ENCODE data around the gene AKT2.

The AKT2 gene

GRCh38 chr19:40271706-40272105 is 13.4 kb downstream of the AKT2 start:
- DNase-seq: no peak

- no peak for DNase-seq
Measured at GRCh38 chr19:40270362-40271089, 14.6 kb downstream of the AKT2 start.

- no peak for DNase-seq
Measured at GRCh38 chr19:40269216-40269940, 15.8 kb downstream of the AKT2 start.

- peak; percentile 11 to 33 for DNase-seq
Measured at GRCh38 chr19:40267601-40267997, 17.5 kb downstream of the AKT2 start.

DNA sequence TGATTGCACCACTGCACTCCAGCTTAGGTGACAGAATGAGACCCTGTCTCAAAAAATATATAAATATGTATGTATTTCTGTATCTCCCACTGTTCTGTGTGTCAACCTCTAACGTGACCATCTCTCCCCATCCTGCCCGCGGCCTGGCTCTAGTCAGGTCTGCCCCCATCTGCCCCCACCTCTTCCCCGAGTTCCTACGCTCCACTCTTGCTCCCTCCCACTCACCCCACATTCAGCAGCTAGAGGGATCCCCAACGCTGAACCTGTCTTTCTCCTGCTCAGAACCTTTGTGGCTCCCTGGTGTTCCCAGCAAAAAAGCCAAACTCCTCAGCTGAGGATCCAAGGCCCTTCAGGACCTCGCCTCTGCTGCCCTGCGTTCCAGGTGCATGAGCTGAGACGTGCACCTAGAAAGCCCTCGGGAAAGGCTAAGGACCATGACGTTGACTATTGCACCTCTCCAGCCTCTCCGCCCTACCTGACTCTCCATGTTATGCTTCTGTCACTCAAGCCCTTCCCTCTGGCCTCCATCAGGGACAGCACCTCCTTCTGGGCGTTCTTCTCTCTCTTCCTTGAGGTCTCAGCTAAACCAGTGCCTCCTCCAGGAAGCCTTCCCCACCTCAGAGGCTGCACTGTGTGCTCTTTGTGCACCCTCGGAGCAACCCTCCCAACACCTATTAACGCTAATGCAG is 18.1 kb downstream of the AKT2 start:
- DNase-seq: no peak

DNA sequence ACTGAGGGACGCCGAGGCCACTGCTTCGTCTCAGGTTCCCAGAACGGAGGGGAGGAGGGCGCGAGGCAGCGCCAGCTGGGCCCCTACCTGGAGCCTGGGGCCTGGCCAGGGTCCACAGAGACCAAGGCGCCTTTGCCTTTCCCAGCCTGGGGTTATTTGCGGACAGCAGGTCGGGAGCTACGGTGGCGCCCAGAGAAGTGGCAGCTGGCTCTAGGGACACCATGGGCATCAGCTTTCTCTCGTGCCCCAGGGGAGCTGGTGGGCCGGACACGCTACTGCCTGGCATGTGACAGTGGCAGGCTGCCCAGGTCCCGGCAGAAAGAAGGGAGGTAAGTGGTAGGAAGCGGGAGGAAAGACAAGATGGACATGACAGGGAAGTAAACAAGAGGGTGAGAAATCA is 19.0 kb downstream of the AKT2 start:
- no peak for DNase-seq

DNA sequence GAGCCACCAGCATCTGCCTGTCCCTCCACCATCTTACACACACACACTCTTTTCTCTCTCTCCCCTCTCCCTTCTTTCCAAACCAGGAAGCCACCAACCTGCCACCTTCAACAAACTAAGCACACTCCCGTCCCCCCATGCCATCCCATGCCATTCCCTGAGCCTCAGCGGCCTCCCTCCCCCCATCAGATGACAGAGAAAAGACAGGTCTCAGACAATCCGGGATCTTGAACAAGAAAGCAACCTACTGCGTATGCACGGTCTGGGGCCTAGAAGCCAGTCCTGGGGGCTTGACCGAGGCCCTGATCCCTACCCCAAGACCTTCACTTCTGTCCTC is 19.4 kb downstream of the AKT2 start:
- DNase-seq: no peak

DNA sequence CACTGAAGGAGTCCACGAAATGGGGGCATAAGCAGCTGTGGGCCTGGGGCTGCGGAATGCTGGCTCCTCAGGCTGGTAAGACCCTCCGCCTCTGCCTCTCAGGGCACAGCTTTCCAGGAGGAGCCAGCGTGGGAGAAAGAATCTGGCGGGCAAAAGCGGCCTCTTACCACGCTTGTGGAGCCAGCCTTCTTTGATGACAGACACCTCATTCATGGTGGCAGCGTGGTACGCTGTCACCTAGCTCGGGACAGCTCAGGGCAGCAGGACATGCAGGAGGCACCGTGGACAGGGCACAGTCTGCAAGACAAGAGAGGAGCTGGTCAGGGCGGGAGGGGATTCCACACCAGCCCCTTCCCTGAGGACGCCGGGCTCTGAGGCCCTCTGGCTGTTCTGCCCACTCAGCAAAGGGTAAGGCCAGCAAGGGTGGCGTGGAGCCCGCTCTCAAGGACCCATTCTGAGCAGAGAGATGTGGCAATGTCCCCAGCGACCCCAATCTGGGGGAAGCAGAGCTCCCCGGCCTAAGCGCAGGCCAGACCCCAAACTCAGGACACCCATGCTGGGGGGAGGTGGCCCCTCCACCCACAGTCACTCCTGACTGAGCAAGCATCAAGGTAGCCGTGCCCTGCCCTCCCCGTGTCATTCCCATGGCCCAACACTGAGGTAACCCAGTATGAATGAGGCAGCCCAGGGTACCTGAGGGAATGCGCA is 19.9 kb downstream of the AKT2 start:
- DNase-seq: no peak

DNA sequence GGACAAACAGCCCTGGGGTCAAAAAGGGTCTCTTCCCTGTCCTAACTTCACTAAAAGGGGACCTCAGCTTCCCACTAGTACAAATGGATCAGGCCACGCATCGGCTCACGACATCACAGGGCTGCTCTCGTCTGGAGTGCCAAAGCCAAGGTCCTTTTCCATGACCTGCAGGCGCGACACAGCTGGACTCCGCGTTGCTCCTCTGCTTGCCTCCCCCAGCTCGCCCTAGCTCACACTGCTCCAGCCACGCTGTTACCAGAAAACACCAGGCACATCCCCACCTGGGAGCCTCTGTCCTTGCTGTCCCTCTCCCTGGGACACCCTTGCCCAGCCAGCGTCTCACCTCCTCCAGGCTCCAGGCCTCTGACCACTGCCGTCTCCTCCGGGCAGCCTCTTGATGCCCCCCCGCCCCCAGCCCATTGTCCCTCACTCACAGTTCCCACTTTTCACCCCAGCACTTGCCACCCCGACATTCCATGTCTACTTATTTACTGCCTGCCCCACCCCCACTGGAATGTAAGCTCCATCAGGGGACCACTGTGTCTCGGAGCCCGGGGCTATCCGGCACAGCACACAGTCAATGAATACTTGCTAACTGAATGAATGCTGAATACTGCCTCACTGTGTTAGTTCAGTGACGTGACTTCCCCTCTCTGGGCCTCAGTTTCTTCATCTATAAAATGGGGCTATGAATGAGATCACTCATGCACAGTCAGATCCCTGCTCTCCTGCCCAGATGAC is 20.7 kb downstream of the AKT2 start:
- DNase-seq: no peak

DNA sequence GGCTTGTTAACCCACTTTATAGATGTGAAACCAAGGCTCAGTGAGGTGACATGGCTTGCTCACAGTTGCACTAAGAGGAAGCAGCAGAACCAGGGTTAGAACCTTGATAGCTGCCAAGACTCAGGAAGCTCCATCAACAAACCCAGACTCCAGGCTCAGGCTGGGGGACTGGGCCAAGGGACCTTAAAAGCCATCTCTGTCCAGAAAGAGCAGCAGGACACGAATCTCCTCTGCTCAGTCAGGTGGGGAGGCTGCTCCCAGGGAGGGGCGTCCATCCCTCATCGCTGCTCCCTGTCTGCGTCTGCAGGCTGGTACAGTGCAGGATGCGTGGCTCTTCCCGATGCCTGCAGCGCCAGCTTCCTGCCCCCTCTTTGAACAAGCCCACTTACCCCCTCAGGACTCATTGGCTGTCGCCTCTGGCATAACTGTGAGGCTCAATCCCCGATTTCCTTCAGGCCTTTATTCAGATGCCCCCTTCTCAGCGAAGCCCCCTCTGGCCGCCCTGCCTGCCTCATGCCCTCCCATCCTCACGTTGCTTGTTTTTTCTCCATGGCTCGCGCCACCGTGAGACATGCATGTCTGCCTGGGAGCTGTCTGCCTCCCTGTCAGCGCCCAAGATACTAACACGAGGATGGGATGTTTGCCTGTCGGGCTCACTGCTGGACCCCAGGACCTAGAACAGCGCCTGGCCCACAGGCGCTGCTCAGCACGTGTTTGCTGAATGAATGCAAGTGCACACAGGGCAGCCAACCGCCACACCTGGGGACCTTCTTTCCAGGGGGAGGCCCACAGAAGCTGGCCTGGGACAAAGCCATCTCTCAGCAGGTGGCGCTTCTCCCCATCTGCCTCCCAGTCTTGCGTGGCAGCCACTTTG is 21.5 kb downstream of the AKT2 start:
- no peak for DNase-seq

- DNase-seq: no peak
Measured at GRCh38 chr19:40262422-40262821, 22.7 kb downstream of the AKT2 start.

DNA sequence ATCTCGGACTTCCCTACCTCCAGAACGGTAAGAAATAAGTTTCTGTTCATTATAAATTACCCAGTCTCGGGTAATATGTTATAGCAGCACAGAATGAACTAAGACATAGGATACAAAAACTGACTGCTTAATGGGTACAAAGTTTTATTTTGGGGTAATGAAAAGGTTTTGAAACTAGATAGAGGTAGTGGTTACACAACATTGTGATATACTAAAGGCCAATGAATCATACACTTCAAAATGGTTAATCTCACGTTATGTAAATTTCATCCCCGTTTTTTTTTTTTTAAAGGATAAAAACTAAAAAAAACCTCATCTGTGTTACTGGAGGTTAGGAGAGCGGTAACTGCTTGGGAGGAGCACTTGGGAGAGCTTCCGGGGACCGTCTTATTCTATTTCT is 23.5 kb downstream of the AKT2 start:
- DNase-seq: no peak

- DNase-seq: no peak
Measured at GRCh38 chr19:40257096-40257517, 28.0 kb downstream of the AKT2 start.

DNA sequence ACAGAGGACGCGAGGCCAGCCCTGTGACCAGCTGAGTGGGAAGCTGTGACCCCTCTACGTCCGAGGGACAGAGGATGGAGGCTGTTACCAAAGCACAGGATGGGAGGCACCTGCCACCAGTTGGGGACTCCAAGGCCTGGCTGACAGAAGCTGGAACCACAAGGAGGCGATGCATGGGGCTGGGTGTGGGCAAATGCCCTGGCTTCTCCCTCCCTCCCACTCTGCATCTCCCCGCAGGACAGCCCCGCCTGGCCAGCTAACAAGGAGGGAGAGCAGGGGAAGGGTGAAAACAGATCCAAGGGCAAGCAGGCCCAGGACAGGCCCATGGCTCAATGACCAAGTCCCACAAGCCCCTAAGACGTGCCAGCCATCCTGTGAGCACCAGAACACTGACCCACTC is 28.6 kb downstream of the AKT2 start:
- no peak for DNase-seq

GRCh38 chr19:40255619-40256166 is 29.5 kb downstream of the AKT2 start:
- DNase-seq: no peak

- no peak for DNase-seq
Measured at GRCh38 chr19:40254714-40255418, 30.3 kb downstream of the AKT2 start.

- peak; percentile 38 to 40 for DNase-seq
Measured at GRCh38 chr19:40253611-40254092, 31.5 kb downstream of the AKT2 start.

DNA sequence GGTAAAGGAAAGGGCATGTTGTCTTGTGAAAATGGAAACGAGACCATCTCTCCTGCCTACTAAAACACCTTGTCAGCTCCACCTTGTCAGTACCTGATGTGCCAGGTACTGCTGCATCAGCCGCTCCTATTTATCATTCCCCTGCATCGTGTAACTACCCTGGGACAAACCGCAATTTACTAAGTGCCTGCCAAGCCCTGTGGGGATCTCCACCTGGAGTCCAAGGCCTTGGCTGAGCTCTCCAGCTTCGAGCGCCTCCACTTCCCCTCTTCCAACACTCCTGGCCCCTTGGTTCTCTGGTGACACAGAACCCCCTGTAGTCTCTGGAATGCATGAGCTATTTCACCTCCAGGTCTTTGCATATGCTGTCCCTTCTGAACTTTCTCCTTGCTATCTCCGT is 32.8 kb downstream of the AKT2 start:
- no peak for DNase-seq

DNA sequence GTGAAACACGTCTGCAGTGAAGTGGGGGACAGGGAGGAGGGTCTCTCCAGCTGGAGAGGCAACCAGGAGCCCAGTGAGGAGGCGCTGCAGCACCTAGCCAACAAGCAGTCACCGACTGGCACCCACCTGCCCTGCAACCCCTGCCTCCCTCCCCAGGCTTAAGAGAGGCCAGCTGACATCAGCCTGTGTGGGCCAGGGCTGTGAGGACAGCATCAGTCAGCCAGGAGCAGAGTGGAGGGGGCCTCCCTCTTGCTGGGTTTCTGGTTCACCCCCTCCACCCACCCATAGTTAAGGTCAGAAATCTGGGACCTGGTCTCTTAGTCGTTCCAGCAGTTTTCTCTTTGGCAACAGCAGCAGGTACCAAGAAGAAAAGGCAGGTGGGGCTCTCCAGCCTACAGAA is 33.2 kb downstream of the AKT2 start:
- DNase-seq: no peak

DNA sequence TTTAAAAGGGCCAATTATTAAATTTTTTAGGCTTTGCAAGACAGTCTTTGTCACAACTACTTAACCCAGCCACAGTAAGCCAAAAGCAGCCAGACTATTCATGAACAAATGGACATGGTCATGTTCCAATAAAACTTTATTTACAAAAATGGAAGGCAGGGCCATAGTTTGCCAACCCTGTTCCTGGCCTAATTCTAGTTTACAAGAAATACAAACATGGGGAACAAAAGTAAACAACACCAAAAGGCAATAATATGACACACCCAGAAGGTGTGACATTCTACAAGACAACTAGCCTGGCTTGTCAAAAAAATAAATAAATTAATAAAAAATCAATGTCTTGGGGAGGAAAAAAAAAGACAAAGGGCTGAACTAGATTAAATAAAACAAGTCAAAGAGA is 33.9 kb downstream of the AKT2 start:
- DNase-seq: no peak

- no peak for DNase-seq
Measured at GRCh38 chr19:40249781-40250180, 35.4 kb downstream of the AKT2 start.

Data from NCI-H526 (cell line).